Measurements from ENCODE around the gene NLGN1.
"Not testable (repeated sequence)": the region's sequence is repeated elsewhere in the genome, so short reads cannot be mapped to it uniquely, and the experiment has no call there.

The NLGN1 gene

DNA sequence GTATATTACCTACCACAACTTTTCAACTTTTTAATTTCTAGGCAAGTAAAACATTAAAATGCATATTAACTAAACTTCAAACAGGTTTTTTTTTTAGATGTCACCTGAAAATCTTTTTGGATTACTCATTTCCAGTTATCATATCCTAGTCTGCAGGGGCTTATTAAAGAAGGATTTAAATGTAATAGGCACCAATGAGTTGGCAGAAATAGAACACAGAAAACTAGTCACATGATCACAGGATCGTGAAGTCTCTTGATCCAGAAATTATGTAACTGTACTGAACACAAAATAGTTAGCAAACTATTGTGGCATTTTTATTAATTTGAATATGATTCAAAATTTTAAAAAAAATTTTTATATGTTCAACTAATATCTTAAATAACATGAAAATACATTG is 807.2 kb downstream of the NLGN1 start:
- DNase-seq (ENCODE audit: low read depth in 1 of 2, low spot score in 1 of 2) = no peak

DNA sequence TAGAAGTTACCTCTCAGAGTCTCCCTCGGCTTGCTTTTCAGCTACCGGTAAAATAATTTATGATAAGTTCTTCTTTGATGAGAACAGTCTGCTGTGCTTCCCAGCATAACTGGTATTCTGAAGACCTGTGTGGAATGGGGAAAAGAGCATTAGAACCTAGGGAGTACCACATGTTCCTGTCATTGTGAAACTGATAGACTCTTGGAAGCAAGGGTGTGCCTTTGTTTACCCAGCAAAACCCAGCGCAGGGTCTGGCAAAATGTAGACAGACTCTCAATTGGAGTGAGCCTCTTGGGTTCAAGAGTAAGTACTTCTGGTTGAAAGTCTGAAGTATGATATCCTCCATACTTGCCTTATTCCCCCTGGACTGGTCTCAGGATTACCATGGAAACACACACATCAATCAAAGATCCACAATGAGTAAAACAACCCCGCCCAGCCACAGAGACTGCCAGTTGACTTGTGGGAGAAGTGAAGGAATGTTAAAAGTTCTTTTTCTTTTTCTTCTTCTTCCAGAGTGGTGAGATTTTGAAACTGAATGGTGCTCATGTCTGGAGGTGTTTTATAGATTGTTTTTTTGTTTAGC is 809.2 kb downstream of the NLGN1 start:
- no peak for DNase-seq (ENCODE audit: low read depth in 1 of 2, low spot score in 1 of 2)

DNA sequence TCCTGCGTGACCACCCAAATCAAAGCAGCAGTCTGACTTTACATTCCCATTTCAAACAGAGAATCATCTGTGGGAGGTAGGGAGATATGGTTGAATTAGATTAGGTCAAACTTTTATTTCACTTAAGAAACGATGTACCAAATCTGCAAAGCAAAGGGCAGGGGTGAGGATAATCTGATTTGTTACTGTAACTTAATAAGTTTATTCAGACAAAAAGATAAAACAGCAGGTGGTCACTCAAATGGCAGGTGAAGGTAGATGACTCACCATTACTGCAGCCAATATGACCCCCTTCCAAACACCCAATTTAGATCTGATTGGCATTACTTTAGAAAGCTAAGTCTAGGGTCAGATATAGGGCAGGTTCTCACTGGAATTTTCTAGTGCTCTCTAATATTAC is 810.6 kb downstream of the NLGN1 start:
- no peak for DNase-seq (ENCODE audit: low read depth in 1 of 2, low spot score in 1 of 2)

DNA sequence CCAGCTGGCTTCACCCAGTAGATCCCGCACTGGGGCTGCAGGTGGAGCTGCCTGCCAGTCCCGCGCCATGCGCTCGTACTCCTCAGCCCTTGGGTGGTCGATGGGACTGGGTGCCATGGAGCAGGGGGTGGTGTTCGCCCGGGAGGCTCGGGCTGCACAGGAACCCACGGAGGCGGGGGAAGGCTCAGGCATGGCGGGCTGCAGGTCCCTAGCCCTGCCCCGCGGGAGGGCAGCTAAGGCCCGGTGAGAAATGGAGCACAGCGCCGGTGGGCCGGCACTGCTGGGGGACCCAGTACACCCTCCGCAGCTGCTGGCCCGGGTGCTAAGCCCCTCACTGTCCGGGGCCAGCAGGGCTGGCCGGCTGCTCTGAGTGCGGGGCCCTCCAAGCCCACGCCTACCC is 814.4 kb downstream of the NLGN1 start:
- DNase-seq (ENCODE audit: low read depth in 1 of 2, low spot score in 1 of 2) = not testable (repeated sequence)

DNA sequence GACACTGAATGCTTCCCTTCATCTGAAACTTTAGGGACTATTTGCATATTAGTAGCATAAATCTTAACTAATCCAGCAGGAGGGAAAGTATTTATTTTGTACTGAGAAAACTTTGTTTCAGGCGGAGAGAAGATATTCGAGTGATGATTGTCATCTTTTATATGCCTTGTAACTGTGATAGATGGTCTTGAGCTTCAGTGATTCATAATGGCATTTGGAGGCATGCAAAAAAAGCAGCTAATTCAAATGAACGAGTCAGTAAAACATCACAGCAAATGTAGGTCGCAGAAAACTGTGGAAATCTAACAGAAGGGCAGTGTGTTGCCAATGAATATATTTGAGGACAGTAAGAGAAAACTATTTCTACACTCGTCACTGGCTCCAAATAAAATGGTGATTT is 817.9 kb downstream of the NLGN1 start:
- no peak for DNase-seq (ENCODE audit: low read depth in 1 of 2, low spot score in 1 of 2)

DNA sequence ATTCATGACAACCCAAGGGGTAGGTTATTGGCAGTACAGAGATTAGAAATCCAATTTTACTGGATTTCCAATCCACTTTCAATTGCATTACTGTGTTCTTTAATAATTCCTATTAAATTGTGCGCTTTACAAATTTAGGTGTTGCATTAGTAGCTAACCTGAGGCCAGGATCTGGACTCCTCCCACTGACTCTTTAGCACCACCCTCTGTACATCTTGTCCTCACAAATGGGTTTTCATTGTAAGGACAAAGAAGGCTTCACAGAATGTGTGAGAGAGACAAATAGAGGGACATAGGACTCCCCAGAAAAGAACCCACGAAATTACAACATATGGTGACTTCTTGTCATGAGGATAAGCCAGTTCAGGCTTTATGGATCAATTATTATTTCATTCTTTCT is 818.5 kb downstream of the NLGN1 start:
- no peak for DNase-seq (ENCODE audit: low read depth in 1 of 2, low spot score in 1 of 2)

DNA sequence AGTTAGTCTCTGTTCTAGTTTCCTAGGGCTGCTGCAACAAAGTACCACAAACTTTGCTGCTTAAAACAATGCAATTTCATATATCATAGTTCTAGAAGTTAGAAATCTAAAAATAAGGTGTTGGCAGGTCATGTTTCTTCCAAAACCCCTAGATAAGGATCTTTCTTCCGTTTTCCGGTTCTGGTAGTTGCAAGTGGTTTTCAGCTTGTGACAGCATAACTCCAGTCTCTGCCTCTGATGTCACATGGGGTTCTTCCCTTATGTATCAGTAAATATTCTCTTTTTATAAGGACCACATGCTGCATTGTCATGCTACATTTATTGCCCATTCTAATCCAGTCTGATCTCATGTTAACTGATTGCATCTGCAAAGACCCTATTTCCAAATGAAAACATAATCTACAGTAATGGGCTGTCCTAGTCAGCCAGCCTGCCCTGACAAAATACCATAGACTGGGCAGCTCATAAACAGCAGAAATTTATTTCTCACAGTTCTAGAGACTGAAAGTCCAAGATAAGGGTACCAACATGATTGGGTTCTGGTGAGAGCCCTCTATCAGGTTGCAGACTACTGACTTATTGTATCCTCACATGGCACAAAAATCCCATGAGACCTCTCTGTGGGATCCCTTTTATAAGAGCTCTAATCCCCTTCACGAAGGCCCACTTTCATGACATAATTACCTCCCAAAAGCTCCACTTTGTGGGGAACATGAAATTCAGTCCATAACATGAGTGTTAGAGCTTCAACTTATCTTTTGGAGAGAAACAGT is 819.6 kb downstream of the NLGN1 start:
- DNase-seq (ENCODE audit: low read depth in 1 of 2, low spot score in 1 of 2) = no peak

DNA sequence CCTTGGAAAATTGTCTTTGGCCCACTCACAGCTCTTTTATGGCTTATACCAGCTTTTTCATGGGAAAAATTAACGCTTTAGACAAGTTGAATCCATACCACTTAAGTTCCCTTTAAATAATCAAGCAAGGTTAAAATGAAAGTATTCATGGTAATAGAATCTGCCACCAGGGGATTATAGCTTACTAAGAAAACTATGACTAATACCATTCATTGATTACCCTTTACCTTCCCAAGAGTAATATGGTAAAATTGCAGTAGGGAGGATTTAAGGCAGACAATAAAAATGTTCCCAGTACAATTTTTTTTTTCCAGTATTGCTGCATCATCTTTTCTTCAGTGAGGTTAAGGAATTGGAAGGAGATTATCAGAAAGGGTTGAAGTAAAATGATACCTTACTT is 820.5 kb downstream of the NLGN1 start:
- no peak for DNase-seq (ENCODE audit: low read depth in 1 of 2, low spot score in 1 of 2)

DNA sequence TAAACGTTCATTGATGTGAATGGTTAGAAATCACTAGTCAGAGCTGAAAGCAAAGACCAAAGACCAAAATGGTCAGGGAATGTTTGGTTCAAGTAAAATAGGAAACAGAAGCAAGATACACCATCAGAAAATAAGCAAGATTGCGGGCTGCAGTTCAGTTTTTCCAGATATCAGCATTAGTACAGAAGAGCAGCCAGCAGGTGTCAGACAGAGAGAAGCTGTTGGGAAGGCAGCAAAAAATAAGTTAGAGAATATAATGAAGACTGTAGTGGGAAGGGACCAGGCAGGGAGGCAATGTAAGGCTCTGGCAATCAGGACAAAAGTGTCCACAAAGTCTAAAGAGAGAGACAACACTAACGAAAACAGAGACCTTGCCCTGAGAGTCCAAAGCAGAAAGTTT is 822.2 kb downstream of the NLGN1 start:
- DNase-seq (ENCODE audit: low read depth in 1 of 2, low spot score in 1 of 2) = no peak

DNA sequence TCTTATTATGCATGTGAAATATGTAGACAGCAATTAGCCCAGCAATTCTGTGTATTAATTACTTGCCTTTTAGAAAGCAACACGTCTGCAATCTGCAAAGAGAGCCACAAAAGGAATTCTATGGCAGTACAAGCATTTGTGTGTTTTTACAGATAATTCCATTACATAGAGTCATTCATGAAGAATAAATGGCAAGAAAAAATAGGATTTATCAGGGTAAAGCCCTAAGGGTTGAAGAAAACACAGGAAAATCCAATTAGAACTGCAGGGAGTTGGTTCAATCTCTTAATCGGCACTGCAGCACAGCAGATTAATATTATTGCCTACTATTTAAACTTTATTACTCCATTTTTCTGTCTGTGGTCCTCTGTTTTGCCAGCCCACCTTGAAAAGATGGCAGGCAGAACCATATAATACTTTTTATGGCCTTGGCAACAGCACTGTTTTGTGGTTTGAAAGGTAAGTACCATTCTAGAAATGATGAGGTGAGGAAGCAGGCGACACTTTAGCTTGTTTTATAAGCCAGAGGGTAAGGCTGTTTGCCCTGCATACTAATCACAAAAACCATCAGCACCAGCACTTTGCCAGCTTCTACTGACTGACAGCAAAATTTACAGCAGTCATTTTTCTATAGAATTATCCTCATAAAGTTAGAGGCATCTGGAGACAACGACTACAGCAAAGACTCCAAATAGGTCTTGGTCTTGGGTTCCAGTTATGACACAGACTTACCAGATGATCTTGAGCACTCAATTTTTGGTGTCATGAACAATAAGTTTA is 823.4 kb downstream of the NLGN1 start:
- DNase-seq (ENCODE audit: low read depth in 1 of 2, low spot score in 1 of 2) = no peak

DNA sequence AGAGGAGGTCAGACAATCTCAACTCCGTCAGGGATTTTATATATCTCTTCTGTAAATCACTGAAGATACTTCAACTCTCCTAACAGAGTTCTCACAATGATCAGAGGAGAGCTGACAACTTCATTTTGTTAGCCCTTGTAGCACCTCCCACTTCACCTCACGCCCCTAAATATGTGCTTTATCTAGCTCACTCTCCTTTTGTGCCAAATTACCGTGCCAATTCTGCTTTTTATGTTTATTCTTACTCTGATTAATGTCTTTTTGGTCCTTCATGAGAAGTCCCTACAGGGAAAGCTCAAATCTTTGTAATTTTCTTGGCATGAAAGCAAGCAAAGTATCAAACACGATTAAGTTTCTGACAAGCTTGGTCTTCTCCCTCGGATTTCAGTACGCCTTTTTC is 825.5 kb downstream of the NLGN1 start:
- no peak for DNase-seq (ENCODE audit: low read depth in 1 of 2, low spot score in 1 of 2)

DNA sequence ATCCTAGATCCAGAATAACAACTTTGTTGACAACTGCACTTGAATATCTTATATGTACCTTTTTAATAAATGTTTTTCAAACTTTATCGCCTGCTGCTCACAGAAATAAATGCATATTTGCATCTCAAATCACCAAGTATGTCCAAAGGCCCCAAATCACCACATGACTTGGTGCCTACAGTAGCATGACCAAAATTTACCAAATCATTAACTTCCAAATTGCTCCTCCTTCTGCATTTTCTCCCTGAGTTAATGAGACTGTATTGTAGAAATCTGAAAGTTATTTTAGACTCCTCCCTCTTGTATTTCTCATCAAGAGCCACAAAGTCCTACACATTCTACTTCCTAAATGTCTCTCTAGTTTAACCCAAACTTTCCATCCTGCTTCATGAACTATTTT is 826.1 kb downstream of the NLGN1 start:
- no peak for DNase-seq (ENCODE audit: low read depth in 1 of 2, low spot score in 1 of 2)

DNA sequence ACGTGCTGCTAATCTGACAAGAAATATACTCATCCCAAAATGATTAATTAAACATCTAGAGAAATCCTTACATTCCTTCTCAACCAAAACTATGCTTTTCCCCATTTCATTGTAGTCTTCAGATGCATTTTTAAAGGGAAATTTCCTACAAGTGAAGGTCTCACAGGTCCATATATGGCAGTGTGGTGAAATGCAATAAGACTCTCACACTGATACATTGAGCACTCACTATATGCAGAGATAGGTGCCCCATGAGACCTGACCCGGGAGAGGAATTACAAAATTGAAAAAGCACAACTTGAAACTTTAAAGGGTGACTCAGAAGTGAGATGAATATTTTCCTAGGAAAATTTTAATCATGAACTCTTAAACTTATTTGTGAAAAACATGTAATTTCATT is 832.4 kb downstream of the NLGN1 start:
- no peak for DNase-seq (ENCODE audit: low read depth in 1 of 2, low spot score in 1 of 2)

DNA sequence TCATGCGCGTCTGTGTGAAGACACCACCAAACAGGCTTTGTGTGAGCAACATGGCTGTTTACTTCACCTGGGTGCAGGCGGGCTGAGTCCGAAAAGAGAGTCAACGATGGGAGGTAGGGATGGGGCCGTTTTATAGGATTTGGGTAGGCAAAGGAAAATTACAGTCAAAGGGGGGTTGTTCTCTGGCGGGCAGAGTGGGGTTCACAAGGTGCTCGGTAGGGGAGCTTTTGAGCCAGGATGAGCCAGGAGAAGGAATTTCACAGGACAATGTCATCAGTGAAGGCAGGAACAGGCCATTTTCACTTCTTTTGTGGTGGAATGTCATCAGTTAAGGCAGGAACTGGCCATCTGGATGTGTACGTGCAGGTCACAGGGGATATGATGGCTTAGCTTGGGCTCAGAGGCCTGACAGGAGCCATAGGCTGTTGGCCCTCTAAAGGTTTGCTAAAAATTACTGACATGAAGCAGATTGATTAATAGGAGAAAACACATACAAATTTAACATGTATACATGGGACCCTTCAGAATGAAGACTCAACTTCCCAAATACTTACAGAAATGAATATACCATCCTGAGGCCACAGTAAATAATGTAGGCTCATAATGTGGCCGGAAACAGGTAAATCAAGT is 834.6 kb downstream of the NLGN1 start:
- DNase-seq (ENCODE audit: low read depth in 1 of 2, low spot score in 1 of 2) = not testable (repeated sequence)

DNA sequence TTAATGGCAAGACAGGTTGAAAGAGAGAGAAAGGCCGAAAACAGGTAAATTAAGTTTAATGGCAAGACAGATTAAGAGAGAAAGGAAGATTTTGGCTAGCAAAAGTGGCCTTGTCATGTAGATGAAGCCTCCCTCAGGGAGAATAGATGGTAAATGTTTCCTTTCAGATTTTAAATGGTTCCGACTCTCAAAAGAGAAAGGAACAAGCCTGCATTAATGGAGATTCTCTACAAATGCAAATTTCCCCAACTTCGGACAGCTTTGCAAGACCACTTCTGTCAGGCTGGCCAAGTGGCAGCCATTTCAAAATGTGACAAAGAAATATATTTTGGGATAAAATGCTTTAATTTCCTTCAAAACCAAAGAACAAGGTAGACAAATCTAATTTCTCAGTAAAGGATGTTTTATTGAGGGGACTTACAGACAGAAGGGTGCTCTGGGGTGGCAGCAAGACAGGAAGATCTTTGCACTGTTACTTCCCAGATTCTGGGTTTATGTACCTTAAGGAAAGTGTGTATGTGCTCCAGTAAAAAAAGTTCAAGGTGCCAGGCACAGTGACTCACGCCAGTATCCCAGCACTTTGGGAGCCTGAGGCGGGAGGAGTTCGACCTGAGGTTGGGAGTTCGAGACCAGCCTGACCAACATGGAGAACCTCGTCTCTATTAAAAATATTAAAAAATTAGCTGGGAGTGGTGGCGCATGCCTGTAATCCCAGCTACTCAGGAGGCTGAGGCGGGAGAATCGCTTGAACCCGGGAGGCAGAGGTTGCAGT is 835.3 kb downstream of the NLGN1 start:
- DNase-seq (ENCODE audit: low read depth in 1 of 2, low spot score in 1 of 2) = no peak

DNA sequence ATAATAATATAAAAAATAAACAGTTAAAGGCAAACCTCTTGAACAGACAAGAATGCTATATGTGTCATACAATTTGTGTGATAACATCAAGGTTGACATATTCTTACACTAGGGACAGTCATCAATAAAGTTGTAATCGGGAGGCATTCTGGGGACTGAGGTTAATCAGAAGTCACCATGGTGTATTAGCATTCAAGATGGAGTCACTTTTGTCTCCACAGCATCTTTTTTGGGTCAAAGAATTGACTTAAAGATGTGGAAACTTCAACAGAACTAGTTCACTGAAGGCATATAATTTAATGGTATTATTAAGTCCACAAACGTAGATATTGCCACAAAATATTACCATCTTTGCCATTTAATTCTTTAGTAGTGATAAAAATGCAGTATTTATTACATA is 836.0 kb downstream of the NLGN1 start:
- DNase-seq (ENCODE audit: low read depth in 1 of 2, low spot score in 1 of 2) = no peak

DNA sequence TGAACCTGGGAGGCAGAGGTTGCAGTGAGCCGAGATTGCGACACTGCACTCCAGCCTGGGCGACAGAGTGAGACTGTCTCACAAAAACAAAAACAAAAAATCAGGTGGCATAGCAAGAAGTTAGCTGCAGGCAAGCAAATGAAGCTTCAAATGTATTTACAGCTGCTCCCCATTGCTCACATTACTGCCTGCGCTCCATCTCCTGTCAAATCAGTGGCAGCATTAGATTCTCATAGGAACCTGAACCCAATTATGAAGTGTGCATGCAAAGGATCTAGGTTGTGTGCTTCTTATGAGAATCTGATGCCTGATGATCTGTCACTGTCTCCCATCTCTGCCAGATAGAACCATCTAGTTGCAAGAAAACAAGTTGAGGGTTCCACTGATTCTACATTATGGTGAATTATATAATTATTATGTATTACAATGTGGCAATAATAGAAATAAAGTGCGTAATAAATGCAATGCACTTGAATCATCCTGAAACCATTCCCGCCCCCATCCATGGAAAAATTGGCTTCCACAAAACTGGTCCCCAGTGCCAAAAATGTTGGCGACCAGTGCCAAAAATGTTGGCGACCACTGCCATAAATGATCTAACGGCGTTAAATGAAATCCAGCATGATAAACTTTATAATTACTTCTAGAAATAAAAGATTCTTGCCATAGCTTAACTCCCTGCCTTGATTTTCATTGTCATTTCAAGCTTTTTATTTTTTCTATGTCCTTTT is 844.9 kb downstream of the NLGN1 start:
- no peak for DNase-seq (ENCODE audit: low read depth in 1 of 2, low spot score in 1 of 2)

DNA sequence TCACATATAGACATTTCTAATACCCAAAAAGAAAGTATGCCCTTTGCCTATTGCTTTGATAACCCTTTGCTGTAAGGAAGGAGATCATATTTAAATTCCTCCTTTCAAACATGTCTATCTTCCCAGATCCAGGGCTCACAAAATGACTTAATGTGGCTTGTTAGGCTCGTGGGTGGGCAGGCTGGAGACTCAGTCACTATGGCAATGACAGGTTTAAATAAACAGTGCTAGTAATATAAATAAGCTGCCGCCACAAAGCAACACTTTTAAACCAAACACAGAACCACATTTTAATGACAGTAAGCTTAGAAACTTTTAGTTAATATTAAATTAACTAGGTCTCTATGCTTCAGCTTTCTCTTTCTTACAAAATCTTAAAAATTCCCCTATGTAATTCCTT is 845.6 kb downstream of the NLGN1 start:
- DNase-seq (ENCODE audit: low read depth in 1 of 2, low spot score in 1 of 2) = no peak

DNA sequence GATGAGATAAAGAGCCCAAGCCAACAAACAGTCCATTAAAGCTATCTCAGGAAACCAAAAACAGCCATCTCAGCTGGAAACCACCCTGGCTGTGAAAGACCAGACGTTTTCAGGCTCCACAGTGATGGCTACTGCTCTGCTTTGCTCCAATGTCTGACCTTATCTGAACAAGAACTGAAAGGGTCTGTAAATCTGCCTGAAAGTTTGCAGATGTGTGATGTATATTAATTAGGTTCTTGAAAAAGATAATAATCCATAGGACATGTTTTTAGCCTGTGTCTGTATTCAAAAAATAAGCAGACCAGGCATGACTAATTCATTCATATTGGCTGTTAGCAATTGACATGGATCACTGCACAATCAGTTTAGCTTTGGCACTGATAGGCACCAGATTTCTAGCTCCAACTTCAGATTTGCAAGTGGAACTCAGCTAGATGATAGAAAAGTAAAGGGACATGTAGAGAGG is 850.2 kb downstream of the NLGN1 start:
- DNase-seq (ENCODE audit: low read depth in 1 of 2, low spot score in 1 of 2) = no peak

DNA sequence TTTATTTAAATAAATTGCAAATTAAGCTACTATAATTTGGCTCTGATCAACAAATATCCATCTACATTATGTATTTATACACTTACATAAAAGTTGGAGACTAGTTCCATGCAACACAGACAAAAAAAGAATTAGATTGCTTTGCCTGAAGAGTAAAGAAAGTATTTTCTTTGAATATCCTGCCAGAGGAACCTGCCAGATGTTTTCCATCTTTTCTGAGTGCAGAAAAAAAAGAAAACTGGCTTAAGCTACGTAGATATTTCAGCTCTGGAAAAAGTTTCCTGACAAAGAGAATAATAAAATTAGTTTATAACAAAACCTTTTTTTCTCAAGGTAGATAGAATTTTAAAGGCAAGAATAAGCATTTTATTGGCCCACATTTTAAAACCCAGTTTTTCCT is 854.1 kb downstream of the NLGN1 start:
- no peak for DNase-seq (ENCODE audit: low read depth in 1 of 2, low spot score in 1 of 2)

Data from activated CD4-positive, alpha-beta T cell treated with anti-CD3 and anti-CD28 coated beads, Interleukin-2, amount 50 U/mL, for 24 hours (primary cell).